SJSA1 (cell line): ENCODE results near the gene OR51T1. TPM values are rescaled to one million over a fixed set of nuclear protein-coding genes. Genes with fewer than 3 reads are reported as not detected.
"Not testable (repeated sequence)": the region's sequence is repeated elsewhere in the genome, so short reads cannot be mapped to it uniquely, and the experiment has no call there.

Source experiments
- DNase-seq, 2 experiments: peaks; one replicate each; pipeline ENCODE4 v3.0.0-alpha.2; 2015 to 2020; ENCODE audit warnings: low spot score in 2 of 2, low read depth in 1 of 2
- H3K27ac ChIP-seq: fragments of 250-450 bp; sonication (Bioruptor Pico); 2 replicates; pipeline ENCODE4 v1.5.1; 2020; ENCODE audit warnings: mild to moderate bottlenecking, moderate library complexity
- H3K27me3 ChIP-seq: fragments of 250-450 bp; sonication (Bioruptor Pico); replicated peaks from 2 replicates; pipeline ENCODE4 v1.5.1; 2020; ENCODE audit warnings: mild to moderate bottlenecking, moderate library complexity
- H3K36me3 ChIP-seq: fragments of 250-450 bp; sonication (Bioruptor Pico); 2 replicates; pipeline ENCODE4 v1.5.1; 2020; ENCODE audit warnings: mild to moderate bottlenecking
- H3K4me1 ChIP-seq: fragments of 250-450 bp; sonication (Bioruptor Pico); replicated peaks from 2 replicates; pipeline ENCODE4 v1.6.1; 2021; ENCODE audit warnings: mild to moderate bottlenecking
- H3K4me3 ChIP-seq: fragments of 250-450 bp; sonication (Bioruptor Pico); 2 replicates; pipeline ENCODE4 v1.5.1; 2020; ENCODE audit warnings: mild to moderate bottlenecking
- H3K9me3 ChIP-seq: fragments of 250-450 bp; sonication (Bioruptor Pico); replicated peaks from 2 replicates; pipeline ENCODE4 v1.5.1; 2020; ENCODE audit warnings: mild to moderate bottlenecking
- total RNA-seq: library from RNA; depleted of rRNA; stranded (reverse); fragments of >200 nt; shearing (Covaris generic); gene quantifications from 2 replicates; pipeline ENCODE4 v1.2.3, GENCODE V29; 2014; rRNA removed

Gene OR51T1, protein sequence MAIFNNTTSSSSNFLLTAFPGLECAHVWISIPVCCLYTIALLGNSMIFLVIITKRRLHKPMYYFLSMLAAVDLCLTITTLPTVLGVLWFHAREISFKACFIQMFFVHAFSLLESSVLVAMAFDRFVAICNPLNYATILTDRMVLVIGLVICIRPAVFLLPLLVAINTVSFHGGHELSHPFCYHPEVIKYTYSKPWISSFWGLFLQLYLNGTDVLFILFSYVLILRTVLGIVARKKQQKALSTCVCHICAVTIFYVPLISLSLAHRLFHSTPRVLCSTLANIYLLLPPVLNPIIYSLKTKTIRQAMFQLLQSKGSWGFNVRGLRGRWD
- total RNA-seq, result not detected in 2 replicates

DNA sequence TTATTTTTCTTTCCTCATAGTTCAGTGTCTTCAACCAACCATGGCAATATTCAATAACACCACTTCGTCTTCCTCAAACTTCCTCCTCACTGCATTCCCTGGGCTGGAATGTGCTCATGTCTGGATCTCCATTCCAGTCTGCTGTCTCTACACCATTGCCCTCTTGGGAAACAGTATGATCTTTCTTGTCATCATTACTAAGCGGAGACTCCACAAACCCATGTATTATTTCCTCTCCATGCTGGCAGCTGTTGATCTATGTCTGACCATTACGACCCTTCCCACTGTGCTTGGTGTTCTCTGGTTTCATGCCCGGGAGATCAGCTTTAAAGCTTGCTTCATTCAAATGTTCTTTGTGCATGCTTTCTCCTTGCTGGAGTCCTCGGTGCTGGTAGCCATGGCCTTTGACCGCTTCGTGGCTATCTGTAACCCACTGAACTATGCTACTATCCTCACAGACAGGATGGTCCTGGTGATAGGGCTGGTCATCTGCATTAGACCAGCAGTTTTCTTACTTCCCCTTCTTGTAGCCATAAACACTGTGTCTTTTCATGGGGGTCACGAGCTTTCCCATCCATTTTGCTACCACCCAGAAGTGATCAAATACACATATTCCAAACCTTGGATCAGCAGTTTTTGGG lies at the start of gene OR51T1:
Gene OR51T1 (plus strand): TSS at position 41 of the 641 bp plus-strand sequence. CDS start 0 bp downstream, at position 41.
- no peaks in the 10 kb centered on the region for H3K9me3 ChIP-seq
- DNase-seq, result no peak

DNA sequence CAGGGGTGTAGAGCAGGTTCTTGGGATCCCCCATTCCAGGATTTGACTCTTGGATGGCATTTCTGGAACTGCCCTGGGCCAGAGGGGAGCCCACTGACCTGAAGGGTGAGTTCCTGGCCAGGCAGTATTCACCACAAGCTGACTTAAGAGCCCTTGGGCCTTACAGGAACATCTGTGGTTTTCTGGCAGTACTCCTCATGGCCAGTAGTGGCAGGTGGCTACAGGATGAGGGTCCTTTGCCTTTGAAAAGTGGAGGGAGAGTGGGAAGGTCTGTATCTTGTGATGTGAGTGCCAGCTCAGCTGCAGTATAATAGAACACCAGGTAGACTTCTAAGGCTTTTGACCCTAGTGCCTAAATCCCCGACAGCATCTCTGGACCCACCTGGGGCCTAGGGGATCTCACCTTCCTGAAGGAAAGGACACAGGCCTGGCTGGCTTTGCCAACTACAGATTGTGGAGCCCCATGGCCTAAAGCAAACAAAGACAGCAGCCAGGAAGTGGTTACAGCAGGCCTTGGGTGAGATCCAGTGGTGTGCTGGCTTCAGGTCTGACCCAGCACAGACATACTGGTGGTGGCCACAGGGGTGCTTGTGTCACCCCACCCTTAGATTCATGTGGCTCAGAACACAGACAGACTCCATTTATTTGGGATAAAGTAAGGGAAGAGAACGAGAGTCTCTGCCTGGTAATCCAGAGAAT lies 41.7 kb upstream of the OR51T1 start:
- H3K4me3 ChIP-seq, result no peak overlapping the region
- no peaks in the 10 kb centered on the region for H3K36me3 ChIP-seq
- no peak overlapping the region for H3K27ac ChIP-seq
- no peaks in the 10 kb centered on the region for H3K9me3 ChIP-seq
- DNase-seq, result no peak
- H3K4me1 ChIP-seq, result peaks cover 4% of the 10 kb centered on the region; the same call in 1 of the 2 replicates
- peaks cover 6% of the 10 kb centered on the region; the same call in 1 of the 2 replicates for H3K27me3 ChIP-seq

More for the DNA sequence above, at the start of gene OR51T1:
- H3K4me1 ChIP-seq, result no peaks in the 10 kb centered on the region
- no peak within 1 kb of the TSS for H3K4me3 ChIP-seq
- no peaks in the 10 kb centered on the region for H3K36me3 ChIP-seq
- H3K27me3 ChIP-seq, result no peaks in the 10 kb centered on the region; the same call in 1 of the 2 replicates
- H3K27ac ChIP-seq, result no peak within 1 kb of the TSS

DNA sequence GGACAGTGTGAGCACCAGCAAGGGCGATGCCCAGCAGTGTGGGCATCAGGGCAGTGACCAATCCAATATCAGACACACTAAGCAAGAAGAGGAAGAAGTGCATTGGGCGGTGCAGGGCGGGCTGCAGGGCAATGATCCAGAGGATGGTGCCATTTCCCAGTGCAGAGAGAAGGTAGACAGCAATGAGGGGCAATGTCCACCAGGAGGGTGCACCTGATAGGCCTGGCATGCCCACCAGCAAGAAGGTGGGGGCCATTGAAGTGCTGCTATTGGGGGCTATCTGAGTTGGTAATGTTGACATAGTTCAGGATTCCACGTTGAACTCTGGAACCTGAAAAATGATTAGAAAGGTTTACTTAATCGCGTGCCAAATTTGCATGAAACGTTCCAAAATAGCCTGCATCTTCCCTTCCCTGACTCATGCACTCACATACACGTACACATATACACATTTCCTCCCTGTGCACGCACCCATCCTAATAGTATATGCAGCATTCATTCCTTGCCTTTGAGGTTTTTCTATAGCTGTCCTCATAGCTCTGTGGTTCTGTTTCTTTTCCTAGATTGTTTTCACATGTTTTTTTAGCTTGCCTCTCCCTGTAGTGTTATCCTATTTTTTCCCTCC lies 32.7 kb upstream of the OR51T1 start, which contains the start of gene OR51S1:
Gene OR51S1 (minus strand): TSS at position 301 of the 625 bp plus-strand sequence. CDS start 0 bp downstream, at position 301.
- no peaks in the 10 kb centered on the region for H3K27me3 ChIP-seq
- DNase-seq, result no peak
- H3K27ac ChIP-seq, result no peak within 1 kb of the TSS
- no peaks in the 10 kb centered on the region for H3K36me3 ChIP-seq
- H3K4me3 ChIP-seq, result no peak within 1 kb of the TSS
- H3K4me1 ChIP-seq, result no peaks in the 10 kb centered on the region
- no peaks in the 10 kb centered on the region for H3K9me3 ChIP-seq

DNA sequence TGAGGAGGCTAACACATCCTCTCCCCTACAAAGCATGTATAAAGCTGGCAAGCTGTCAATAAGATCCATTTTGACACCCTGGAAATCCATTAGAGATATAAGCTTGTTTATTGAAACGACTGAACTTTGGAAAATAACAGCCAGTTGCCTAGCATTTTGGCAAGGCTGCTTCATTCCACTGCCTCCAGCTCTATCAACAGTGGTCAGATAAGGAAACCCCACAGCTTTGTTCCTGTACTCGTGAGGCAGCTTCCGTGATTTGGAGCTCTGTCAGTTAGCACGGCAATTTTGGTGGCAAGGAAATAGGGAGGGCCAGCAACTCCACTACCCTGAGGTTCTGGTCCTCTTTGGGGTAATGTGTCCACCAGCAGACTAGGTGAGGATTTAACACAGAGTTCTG lies 30.7 kb upstream of the OR51T1 start:
- H3K36me3 ChIP-seq, result no peaks in the 10 kb centered on the region
- H3K4me3 ChIP-seq, result no peak overlapping the region
- no peak for DNase-seq
- no peaks in the 10 kb centered on the region for H3K9me3 ChIP-seq
- H3K27me3 ChIP-seq, result no peaks in the 10 kb centered on the region
- H3K27ac ChIP-seq, result no peak overlapping the region
- H3K4me1 ChIP-seq, result no peaks in the 10 kb centered on the region

DNA sequence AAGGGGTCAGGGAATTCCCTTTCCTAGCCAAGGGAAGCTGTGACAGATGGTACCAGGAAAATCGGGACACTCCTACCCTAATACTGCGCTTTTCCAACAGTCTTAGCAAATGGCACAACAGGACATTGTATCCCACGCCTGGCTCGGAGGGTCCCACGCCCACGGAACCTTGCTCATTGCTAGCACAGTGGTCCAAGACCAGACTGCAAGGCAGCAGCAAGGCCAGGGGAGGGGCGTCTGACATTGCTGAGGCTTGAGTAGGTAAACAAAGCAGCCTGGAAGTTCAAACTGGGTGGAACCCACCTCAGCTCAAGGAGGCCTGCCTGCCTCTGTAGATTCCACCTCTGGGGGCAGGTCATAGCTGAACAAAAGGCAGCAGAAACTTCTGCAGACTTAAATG lies 27.4 kb upstream of the OR51T1 start:
- not testable (repeated sequence) for H3K4me1 ChIP-seq, H3K4me3 ChIP-seq, H3K9me3 ChIP-seq, H3K27me3 ChIP-seq, H3K36me3 ChIP-seq, DNase-seq, H3K27ac ChIP-seq

DNA sequence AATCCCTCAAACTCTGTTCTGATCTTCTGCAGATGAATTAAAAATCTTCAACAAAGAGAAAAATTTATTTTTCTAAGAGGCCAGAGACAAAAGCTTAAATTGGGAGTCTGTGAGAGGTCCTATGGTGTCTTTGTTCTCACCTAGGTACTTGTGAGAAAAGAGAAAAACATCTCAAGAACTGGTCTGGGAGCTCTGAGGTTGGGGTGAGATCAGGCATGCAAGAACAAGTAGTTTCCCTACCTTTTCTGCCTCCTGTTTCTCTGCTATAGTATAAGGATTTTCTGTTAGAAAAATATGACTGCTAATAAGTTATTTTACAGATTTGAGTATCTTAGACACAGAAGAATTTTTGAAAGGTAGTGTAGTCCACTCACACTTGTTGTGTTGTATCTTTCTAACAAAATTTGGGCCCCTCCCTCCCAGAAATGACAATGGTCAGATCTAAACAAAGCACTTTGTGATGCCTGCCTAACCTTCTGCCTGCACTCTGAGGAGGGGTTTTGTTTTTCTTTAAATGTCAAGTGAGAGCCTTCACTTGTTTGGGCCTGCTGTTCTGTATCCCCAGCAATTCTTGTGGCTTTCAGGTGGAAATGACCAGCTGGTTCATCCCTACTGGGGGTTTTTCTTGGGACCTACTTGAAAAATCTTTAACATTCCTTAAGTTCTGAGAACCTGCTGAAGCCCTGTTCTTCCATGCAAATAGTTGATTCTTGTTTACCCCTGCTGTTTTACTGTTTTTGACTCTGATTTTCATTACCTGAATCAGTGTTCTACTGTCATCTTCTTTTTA lies 19.1 kb upstream of the OR51T1 start:
- no peak overlapping the region for H3K4me3 ChIP-seq
- H3K27me3 ChIP-seq, result no peaks in the 10 kb centered on the region
- peaks cover 4% of the 10 kb centered on the region; the same call in 1 of the 2 replicates for H3K9me3 ChIP-seq
- H3K4me1 ChIP-seq, result no peaks in the 10 kb centered on the region
- H3K36me3 ChIP-seq, result no peaks in the 10 kb centered on the region
- H3K27ac ChIP-seq, result no peak overlapping the region
- no peak for DNase-seq

- peaks cover 4% of the 10 kb centered on the region; the same call in 1 of the 2 replicates for H3K9me3 ChIP-seq
- H3K27me3 ChIP-seq, result no peaks in the 10 kb centered on the region
- DNase-seq, result no peak
- H3K27ac ChIP-seq, result no peak overlapping the region
- H3K36me3 ChIP-seq, result no peaks in the 10 kb centered on the region
- no peak overlapping the region for H3K4me3 ChIP-seq
- H3K4me1 ChIP-seq, result no peaks in the 10 kb centered on the region
Measured at GRCh38 chr11:4863876-4864275, 17.8 kb upstream of the OR51T1 start.

- H3K27ac ChIP-seq, result no peak overlapping the region
- no peak for DNase-seq
- no peaks in the 10 kb centered on the region for H3K4me1 ChIP-seq
- H3K36me3 ChIP-seq, result no peaks in the 10 kb centered on the region
- H3K9me3 ChIP-seq, result no peaks in the 10 kb centered on the region
- H3K27me3 ChIP-seq, result no peaks in the 10 kb centered on the region
- no peak overlapping the region for H3K4me3 ChIP-seq
Measured at GRCh38 chr11:4865855-4866254, 15.8 kb upstream of the OR51T1 start.

- no peak overlapping the region for H3K27ac ChIP-seq
- no peaks in the 10 kb centered on the region; the same call in 1 of the 2 replicates for H3K27me3 ChIP-seq
- DNase-seq, result no peak
Measured at GRCh38 chr11:4881188-4881587, 512 bp upstream of the OR51T1 start.

DNA sequence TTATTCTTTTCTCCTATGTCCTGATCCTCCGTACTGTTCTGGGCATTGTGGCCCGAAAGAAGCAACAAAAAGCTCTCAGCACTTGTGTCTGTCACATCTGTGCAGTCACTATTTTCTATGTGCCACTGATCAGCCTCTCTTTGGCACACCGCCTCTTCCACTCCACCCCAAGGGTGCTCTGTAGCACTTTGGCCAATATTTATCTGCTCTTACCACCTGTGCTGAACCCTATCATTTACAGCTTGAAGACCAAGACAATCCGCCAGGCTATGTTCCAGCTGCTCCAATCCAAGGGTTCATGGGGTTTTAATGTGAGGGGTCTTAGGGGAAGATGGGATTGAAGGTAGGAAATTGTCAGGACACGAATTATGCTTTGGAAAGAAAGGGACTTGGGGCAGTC lies 843 bp downstream of the OR51T1 start:
- Histone ChIP-seq H3K36me3 (no peaks in the 10 kb centered on the region), H3K4me1 (no peaks in the 10 kb centered on the region), H3K27ac (no peak overlapping the region), H3K4me3 (no peak overlapping the region), H3K9me3 (no peaks in the 10 kb centered on the region), H3K27me3 (no peaks in the 10 kb centered on the region; the same call in 1 of the 2 replicates)
- DNase-seq, result no peak

More at GRCh38 chr11:4881188-4881587, 512 bp upstream of the OR51T1 start:
- no peaks in the 10 kb centered on the region for H3K4me1 ChIP-seq
- H3K36me3 ChIP-seq, result no peaks in the 10 kb centered on the region
- no peaks in the 10 kb centered on the region for H3K9me3 ChIP-seq
- H3K4me3 ChIP-seq, result no peak overlapping the region

DNA sequence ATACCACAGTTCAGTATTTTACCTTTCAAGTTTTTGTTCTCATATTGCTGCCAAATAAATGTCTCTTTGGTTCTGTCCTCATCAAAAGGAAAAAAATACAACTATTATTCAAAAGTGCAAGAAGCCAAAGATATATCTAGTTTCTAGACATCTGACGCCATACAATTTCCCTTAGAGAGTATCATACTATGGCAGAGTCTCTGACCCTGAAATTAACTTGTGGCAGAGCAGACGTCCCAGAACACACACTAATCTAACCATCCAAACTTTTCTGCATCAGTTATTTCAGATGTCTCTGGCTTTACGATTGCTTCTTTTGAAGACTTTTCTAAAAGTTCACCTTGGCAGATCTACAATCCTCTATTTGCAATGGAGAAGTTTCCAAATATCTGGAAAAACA lies 2.7 kb downstream of the OR51T1 start:
- no peaks in the 10 kb centered on the region; the same call in 1 of the 2 replicates for H3K27me3 ChIP-seq
- DNase-seq, result no peak
- no peaks in the 10 kb centered on the region for H3K9me3 ChIP-seq
- H3K4me3 ChIP-seq, result no peak overlapping the region
- H3K36me3 ChIP-seq, result no peaks in the 10 kb centered on the region
- no peaks in the 10 kb centered on the region for H3K4me1 ChIP-seq
- no peak overlapping the region for H3K27ac ChIP-seq

GRCh38 chr11:4886186-4886585 lies 4.5 kb downstream of the OR51T1 start:
- Histone ChIP-seq H3K27me3 (no peaks in the 10 kb centered on the region; the same call in 1 of the 2 replicates), H3K9me3 (no peaks in the 10 kb centered on the region), H3K4me3 (no peak overlapping the region), H3K4me1 (peaks cover 1% of the 10 kb centered on the region), H3K36me3 (no peaks in the 10 kb centered on the region), H3K27ac (no peak overlapping the region)
- DNase-seq, result no peak

DNA sequence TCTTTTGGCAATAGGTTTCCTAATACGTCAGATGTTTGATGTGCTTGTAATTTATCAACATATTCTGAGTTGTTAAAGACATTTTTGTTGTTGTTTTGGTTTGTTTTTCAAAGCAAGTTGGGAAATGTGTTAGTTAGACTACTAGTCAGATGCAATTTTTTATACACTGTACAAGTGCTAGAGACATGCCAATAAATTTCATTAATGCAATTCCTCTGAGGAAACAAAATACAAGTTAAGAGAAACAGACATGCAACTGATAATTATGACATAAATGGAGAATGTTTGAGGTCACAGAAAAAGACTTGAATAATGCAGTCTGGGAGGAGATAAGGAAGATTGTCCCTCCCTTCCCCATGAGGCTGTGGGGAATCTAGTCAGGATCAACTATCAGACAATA lies 5.9 kb downstream of the OR51T1 start:
- no peak for DNase-seq
- peaks cover 14% of the 10 kb centered on the region for H3K4me1 ChIP-seq

More for the DNA sequence above, 5.9 kb downstream of the OR51T1 start:
- H3K36me3 ChIP-seq, result no peaks in the 10 kb centered on the region
- H3K9me3 ChIP-seq, result no peaks in the 10 kb centered on the region
- no peak overlapping the region for H3K4me3 ChIP-seq
- H3K27ac ChIP-seq, result no peak overlapping the region
- H3K27me3 ChIP-seq, result no peaks in the 10 kb centered on the region; the same call in 1 of the 2 replicates
